ENCODE data around the gene VGLL1. TPM values are rescaled to one million over a fixed set of nuclear protein-coding genes. Genes with fewer than 3 reads are reported as not detected.

VGLL1 gene
- total and polyA plus RNA-seq, 2 experiments from 2014 or later: not detected

DNA sequence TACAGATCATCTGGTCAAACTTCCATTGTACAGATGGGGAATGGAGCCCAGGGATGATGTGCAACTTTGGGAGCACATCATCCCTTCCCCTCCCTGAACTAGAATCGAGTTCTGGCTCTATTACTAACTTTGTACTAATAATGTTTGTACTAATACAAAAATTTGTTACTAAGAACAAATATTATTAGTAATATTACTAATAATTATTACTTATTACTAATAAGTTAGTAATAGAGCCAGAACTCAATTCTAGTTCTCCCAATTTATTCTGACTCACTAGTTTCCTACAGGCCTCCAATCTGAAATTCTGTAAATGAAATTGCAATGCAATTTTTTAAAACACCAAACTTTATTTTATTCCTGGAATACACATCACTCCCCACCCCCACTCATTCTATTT is 68.0 kb downstream of the VGLL1 start (continued):
- TF ChIP-seq, protein P1, sequence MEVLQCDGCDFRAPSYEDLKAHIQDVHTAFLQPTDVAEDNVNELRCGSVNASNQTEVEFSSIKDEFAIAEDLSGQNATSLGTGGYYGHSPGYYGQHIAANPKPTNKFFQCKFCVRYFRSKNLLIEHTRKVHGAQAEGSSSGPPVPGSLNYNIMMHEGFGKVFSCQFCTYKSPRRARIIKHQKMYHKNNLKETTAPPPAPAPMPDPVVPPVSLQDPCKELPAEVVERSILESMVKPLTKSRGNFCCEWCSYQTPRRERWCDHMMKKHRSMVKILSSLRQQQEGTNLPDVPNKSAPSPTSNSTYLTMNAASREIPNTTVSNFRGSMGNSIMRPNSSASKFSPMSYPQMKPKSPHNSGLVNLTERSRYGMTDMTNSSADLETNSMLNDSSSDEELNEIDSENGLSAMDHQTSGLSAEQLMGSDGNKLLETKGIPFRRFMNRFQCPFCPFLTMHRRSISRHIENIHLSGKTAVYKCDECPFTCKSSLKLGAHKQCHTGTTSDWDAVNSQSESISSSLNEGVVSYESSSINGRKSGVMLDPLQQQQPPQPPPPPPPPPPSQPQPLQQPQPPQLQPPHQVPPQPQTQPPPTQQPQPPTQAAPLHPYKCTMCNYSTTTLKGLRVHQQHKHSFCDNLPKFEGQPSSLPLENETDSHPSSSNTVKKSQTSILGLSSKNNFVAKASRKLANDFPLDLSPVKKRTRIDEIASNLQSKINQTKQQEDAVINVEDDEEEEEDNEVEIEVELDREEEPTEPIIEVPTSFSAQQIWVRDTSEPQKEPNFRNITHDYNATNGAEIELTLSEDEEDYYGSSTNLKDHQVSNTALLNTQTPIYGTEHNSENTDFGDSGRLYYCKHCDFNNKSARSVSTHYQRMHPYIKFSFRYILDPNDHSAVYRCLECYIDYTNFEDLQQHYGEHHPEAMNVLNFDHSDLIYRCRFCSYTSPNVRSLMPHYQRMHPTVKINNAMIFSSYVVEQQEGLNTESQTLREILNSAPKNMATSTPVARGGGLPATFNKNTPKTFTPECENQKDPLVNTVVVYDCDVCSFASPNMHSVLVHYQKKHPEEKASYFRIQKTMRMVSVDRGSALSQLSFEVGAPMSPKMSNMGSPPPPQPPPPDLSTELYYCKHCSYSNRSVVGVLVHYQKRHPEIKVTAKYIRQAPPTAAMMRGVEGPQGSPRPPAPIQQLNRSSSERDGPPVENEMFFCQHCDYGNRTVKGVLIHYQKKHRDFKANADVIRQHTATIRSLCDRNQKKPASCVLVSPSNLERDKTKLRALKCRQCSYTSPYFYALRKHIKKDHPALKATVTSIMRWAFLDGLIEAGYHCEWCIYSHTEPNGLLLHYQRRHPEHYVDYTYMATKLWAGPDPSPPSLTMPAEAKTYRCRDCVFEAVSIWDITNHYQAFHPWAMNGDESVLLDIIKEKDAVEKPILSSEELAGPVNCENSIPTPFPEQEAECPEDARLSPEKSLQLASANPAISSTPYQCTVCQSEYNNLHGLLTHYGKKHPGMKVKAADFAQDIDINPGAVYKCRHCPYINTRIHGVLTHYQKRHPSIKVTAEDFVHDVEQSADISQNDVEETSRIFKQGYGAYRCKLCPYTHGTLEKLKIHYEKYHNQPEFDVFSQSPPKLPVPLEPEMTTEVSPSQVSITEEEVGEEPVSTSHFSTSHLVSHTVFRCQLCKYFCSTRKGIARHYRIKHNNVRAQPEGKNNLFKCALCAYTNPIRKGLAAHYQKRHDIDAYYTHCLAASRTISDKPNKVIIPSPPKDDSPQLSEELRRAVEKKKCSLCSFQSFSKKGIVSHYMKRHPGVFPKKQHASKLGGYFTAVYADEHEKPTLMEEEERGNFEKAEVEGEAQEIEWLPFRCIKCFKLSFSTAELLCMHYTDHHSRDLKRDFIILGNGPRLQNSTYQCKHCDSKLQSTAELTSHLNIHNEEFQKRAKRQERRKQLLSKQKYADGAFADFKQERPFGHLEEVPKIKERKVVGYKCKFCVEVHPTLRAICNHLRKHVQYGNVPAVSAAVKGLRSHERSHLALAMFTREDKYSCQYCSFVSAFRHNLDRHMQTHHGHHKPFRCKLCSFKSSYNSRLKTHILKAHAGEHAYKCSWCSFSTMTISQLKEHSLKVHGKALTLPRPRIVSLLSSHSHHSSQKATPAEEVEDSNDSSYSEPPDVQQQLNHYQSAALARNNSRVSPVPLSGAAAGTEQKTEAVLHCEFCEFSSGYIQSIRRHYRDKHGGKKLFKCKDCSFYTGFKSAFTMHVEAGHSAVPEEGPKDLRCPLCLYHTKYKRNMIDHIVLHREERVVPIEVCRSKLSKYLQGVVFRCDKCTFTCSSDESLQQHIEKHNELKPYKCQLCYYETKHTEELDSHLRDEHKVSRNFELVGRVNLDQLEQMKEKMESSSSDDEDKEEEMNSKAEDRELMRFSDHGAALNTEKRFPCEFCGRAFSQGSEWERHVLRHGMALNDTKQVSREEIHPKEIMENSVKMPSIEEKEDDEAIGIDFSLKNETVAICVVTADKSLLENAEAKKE (CRISPR knock-in tag; IDR thresholded peaks at IDR 0.05): no peak
- no peak for TF ChIP-seq CREB1 (CRISPR knock-in tag; IDR thresholded peaks at IDR 0.05; ENCODE audit: low read depth)
- TF ChIP-seq, protein P2, sequence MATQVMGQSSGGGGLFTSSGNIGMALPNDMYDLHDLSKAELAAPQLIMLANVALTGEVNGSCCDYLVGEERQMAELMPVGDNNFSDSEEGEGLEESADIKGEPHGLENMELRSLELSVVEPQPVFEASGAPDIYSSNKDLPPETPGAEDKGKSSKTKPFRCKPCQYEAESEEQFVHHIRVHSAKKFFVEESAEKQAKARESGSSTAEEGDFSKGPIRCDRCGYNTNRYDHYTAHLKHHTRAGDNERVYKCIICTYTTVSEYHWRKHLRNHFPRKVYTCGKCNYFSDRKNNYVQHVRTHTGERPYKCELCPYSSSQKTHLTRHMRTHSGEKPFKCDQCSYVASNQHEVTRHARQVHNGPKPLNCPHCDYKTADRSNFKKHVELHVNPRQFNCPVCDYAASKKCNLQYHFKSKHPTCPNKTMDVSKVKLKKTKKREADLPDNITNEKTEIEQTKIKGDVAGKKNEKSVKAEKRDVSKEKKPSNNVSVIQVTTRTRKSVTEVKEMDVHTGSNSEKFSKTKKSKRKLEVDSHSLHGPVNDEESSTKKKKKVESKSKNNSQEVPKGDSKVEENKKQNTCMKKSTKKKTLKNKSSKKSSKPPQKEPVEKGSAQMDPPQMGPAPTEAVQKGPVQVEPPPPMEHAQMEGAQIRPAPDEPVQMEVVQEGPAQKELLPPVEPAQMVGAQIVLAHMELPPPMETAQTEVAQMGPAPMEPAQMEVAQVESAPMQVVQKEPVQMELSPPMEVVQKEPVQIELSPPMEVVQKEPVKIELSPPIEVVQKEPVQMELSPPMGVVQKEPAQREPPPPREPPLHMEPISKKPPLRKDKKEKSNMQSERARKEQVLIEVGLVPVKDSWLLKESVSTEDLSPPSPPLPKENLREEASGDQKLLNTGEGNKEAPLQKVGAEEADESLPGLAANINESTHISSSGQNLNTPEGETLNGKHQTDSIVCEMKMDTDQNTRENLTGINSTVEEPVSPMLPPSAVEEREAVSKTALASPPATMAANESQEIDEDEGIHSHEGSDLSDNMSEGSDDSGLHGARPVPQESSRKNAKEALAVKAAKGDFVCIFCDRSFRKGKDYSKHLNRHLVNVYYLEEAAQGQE (IDR thresholded peaks at IDR 0.05; ENCODE audit: unreplicated experiment): no peak
- TF ChIP-seq, protein P3, sequence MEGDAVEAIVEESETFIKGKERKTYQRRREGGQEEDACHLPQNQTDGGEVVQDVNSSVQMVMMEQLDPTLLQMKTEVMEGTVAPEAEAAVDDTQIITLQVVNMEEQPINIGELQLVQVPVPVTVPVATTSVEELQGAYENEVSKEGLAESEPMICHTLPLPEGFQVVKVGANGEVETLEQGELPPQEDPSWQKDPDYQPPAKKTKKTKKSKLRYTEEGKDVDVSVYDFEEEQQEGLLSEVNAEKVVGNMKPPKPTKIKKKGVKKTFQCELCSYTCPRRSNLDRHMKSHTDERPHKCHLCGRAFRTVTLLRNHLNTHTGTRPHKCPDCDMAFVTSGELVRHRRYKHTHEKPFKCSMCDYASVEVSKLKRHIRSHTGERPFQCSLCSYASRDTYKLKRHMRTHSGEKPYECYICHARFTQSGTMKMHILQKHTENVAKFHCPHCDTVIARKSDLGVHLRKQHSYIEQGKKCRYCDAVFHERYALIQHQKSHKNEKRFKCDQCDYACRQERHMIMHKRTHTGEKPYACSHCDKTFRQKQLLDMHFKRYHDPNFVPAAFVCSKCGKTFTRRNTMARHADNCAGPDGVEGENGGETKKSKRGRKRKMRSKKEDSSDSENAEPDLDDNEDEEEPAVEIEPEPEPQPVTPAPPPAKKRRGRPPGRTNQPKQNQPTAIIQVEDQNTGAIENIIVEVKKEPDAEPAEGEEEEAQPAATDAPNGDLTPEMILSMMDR (conservative IDR thresholded peaks at IDR 0.05; ENCODE audit: low read depth in 2 of 2): no peak

MicroRNAs encoded within 50 kb of the gene (microRNA counts, 767-probe panel; counts per million panel counts)
- microRNA hsa-miR-934: not detected

Small RNAs within 50 kb of the gene (microRNA-seq; reads per million reads assigned to microRNA genes)
- gene MIR934: not detected

Small RNAs within 50 kb of the gene (small RNA-seq; reads per million reads assigned to genes)
- gene MIR934 (ENCODE audit: low replicate concordance): not detected
- gene RF00019 (ENCODE audit: low replicate concordance): not detected
- gene RNU6-320P (ENCODE audit: low replicate concordance): not detected

Other genes with a start within 250 kb of the VGLL1 start
- gene ADGRG4, start 231.3 kb upstream of the VGLL1 start, total RNA-seq (2014; rRNA removed; shearing (Covaris generic)): not detected in 2 replicates
- gene ADGRG4, start 231.3 kb upstream of the VGLL1 start, polyA plus RNA-seq (2016; fragmentation: Nextera tagmentation; extraction: Ambion mirVana): not detected in 2 replicates
- gene BRS3, start 44.3 kb upstream of the VGLL1 start, total RNA-seq (2014; rRNA removed; shearing (Covaris generic)): not detected in 2 replicates
- not detected in 2 replicates for gene BRS3, start 44.3 kb upstream of the VGLL1 start, polyA plus RNA-seq (2016; fragmentation: Nextera tagmentation; extraction: Ambion mirVana)
- 85.5 and 92.5 TPM in 2 replicates for gene HTATSF1, start 34.6 kb upstream of the VGLL1 start, total RNA-seq (2014; rRNA removed; shearing (Covaris generic))
- gene HTATSF1, start 34.6 kb upstream of the VGLL1 start, polyA plus RNA-seq (2016; fragmentation: Nextera tagmentation; extraction: Ambion mirVana): 80.8 and 86.8 TPM in 2 replicates
- gene CD40LG, start 115.9 kb downstream of the VGLL1 start, total RNA-seq (2014; rRNA removed; shearing (Covaris generic)): not detected in 2 replicates
- gene CD40LG, start 115.9 kb downstream of the VGLL1 start, polyA plus RNA-seq (2016; fragmentation: Nextera tagmentation; extraction: Ambion mirVana): not detected in 2 replicates
- 4.9 and 6.0 TPM in 2 replicates for gene ARHGEF6, start 248.7 kb downstream of the VGLL1 start, total RNA-seq (2014; rRNA removed; shearing (Covaris generic))
- gene ARHGEF6, start 248.7 kb downstream of the VGLL1 start, polyA plus RNA-seq (2016; fragmentation: Nextera tagmentation; extraction: Ambion mirVana): 1.4 and 2.5 TPM in 2 replicates